GM21529 (cell line): ENCODE data around the gene CCNC.
A peak's percentile ranks its signal among the peaks of the same experiment; 100 is the strongest.

Experiments
- ATAC-seq: cut with Tn5 transposase; IDR thresholded peaks from one replicate; pipeline ENCODE4 v1.9.1; 2021; ENCODE audit not compliant: unreplicated experiment

Gene CCNC

GRCh38 chr6:99568103-99568933 is at the start of gene CCNC:
Gene CCNC, minus strand, starts transcription at chr6:99568660. Its CDS starts 133 bp downstream, at chr6:99568527.
- peak; percentile 97 for ATAC-seq

DNA sequence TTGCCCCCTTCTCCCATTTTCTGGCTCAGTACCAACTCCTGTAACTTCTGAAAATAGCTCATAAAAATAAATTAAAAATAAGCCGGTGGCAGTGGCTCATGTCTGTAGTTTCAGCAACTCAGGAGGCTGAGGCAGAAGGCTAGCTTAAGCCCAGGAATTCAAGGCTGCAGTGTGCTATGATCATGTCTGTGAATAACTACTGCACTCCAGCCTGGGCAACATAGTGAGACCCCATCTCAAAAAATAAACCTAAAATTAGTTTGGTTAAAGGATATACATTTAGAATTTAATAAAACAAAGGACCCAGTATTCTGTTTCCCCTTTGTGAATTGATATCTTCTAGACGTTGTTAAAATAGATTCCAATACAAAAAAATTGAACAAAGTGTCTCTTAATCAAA is 48.7 kb upstream of the CCNC start:
- no peak for ATAC-seq

DNA sequence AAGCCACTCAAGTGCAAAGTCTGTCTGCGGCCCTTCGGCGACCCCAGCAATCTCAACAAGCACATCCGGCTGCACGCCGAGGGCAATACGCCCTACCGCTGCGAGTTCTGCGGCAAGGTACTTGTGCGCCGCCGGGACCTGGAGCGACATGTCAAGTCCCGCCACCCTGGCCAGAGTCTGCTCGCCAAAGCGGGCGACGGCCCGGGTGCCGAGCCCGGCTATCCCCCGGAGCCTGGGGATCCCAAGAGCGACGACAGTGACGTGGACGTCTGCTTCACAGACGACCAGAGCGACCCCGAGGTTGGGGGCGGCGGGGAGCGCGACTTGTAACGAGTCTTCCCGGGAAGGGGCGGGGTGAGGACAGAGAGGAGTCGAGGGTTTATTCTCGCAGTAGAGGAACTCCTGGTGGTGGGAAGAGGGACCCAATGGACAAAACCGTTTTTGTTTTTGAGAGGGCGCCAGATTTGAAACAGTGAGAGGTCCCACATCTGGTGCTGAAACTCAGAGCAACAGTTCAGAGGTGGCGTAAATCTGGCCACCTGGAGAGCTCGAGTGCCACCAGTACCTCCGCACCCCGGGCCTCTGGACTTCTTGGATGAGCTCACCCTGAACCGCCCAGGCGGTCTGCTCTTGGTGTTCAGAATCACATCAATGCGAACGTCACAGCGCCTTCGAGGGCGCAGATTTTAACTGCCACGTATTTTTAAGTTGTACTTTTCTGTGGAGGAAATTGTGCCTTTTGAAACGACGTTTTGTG is 46.1 kb upstream of the CCNC start:
- peak; percentile 25 for ATAC-seq

DNA sequence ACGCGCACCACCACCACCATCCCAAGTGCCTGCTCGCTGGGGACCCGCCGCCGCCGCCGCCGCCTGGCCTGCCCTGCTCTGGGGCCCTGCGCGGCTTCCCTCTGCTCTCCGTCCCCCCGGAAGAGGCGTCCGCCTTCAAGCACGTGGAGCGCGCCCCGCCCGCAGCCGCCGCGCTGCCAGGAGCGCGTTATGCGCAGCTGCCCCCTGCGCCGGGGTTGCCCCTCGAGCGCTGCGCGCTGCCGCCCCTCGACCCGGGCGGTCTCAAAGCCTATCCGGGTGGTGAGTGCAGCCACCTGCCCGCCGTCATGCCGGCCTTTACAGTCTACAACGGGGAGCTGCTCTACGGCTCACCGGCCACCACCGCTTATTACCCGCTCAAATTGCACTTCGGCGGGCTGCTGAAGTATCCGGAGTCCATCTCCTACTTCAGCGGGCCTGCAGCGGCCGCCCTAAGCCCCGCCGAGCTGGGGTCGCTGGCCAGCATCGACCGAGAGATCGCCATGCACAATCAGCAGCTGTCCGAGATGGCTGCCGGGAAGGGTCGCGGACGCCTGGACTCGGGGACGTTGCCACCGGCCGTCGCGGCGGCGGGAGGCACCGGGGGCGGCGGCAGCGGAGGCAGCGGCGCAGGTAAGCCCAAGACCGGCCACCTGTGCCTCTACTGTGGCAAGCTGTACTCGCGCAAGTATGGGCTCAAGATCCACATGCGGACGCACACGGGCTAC is 45.4 kb upstream of the CCNC start:
- peak; percentile 60 for ATAC-seq

DNA sequence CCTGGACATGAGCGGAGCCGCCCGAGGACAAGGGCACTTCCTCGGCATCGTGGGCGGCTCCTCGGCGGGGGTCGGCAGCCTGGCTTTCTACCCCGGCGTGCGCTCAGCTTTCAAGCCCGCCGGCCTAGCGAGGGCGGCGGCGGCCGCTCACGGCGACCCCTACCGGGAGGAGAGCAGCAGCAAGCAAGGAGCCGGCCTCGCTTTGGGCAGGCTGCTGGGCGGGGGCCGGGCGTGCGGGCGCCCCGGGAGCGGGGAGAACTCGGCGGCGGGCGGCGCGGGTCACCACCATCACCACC is 44.9 kb upstream of the CCNC start:
- peak; percentile 51 for ATAC-seq

- no peak for ATAC-seq
Observed at GRCh38 chr6:99612551-99613408, 44.3 kb upstream of the CCNC start.

- peak; percentile 69 for ATAC-seq
Observed at GRCh38 chr6:99611148-99611547, 42.7 kb upstream of the CCNC start.

DNA sequence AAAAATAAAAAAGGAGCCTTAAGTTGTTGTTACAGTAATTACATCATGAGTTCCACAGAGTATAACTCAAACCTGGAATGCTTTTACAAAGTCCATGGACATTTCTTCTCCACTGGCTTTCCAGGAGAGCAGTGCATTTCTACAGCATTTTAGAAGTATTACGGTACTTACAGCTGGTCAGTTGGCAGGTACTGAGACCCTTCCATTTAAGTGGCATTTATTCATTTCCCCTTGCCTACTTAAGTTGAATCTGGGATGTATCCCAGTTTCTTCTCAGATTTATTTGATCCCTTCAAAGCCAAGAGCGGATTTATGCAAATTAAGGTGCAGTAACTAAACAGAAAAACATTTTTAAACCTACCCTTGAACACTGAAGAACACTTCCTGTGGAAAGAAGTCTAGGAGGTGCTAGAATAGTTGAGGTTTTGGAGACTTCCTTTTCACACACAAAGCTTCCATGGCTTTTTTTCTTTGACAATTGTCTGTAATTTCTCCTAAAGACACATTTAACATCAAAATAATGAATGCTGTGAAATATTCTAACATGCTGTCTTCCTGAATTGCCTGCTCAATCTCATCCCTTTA is 41.5 kb upstream of the CCNC start:
- ATAC-seq: no peak

DNA sequence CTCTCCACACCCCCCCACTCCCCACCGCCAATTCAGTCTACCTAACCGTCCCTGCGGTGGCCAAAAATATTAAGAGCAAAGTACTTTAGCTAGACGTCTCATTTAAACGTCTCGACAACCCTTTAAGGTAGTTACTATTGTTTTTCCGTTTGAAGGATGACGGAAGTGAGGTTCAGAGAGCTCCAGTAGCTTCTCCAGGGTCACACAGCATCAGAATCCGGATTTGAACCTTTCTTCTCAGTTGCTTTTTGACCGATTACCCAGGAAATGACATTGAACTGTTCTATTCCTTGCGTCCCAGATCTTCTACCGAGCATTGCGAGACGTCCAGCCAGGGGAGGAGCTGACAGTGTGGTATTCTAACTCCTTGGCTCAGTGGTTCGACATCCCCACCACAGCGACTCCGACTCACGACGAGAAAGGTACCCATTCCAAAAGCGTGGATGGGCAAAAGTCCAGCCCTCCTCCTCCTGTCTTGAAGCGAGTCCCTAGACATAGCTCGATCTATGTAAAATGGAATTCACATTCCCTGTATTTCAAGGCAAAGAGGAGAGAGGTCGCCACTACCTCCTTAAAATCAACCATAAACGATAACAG is 40.5 kb upstream of the CCNC start:
- no peak for ATAC-seq

GRCh38 chr6:99608059-99608885 is 39.8 kb upstream of the CCNC start:
- ATAC-seq: no peak

DNA sequence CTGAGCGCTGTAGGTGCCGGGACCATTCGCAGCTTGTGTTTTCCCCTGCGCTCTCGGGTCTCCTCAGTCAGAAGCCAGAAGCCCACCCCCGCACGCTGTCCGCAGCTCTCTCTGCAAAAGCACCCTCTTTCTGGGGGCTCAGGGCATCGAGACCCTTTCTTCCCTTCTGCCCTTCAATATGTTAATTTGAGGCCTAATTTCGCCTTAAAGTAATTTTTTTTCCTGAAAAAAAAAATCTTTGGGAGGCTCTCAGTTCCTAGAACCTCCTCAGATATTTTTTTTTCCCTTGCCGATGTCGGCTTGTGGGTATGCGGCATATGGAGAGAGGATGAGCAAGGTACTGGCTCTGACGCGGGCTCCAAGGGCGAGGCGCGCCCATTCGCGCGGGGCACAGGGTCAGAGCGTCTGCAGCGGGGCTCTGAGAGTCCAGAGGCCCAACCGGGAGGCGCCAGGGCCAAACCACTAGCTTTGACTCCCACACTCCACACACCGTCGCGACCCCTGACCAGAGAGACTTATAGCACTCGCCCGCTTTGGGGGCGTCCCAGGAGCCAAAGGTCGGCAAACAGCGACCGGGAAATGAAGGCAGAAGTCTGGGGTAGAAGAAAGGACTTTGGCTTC is 39.1 kb upstream of the CCNC start:
- no peak for ATAC-seq

DNA sequence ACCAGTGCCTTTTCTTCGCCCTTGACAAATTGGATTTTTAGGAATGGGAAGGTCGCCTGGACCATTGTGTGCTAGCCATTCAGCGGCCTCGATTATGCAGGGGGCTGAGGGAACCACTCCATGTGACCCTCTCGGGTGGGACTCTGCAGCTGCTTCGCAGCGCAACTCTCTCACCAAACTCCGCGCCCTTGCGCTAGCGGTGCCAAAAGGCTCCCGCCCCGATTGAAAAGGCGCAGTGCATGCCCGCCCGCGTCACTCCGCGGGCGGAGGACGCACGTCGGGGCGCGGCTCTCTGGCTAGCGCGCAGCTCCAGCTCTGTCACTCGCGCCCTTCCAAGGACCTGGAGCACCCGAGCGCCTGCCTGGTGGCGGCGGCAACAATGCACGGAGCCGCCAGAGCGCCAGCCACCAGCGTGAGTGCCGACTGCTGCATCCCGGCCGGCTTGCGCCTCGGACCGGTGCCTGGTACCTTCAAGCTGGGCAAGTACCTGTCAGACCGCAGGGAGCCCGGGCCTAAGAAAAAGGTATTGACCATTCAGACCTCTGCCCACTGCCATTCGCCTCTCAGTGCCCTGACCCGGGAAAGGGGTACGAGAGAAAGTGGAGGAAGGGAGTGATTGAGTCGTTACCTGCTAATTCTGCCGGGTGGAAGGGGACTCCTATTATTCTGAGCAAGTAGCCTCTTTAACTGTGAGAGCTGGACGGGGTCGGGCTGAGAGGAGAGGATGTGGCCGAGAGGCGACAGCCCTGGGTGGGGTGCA is 38.4 kb upstream of the CCNC start, which contains the start of gene PRDM13:
PRDM13 (plus strand) TSS at position 178 of the 760 bp plus-strand sequence; CDS start at position 380, 202 bp downstream.
- no peak for ATAC-seq

GRCh38 chr6:99605911-99606655 is 37.6 kb upstream of the CCNC start:
- ATAC-seq: no peak

GRCh38 chr6:99605074-99605734 is 36.7 kb upstream of the CCNC start:
- no peak for ATAC-seq

GRCh38 chr6:99604166-99605073 is 36.0 kb upstream of the CCNC start:
- no peak for ATAC-seq
